Activated naive CD8-positive, alpha-beta T cell treated with anti-CD3 and anti-CD28 coated beads, Interleukin-2, amount 50 U/mL, for 24 hours (primary cell): ENCODE measurements around the gene XPO5.
A peak's percentile ranks its signal among the peaks of the same experiment; 100 is the strongest.

Experiments used
- ATAC-seq: fragments of 150-1000 bp; cut with Tn5 transposase; one replicate; pipeline ENCODE4 v1.10.0; 2021
- DNase-seq: peaks from one replicate; pipeline ENCODE4 v3.0.0; 2021
- H3K27ac Mint-ChIP-seq: one replicate; pipeline ENCODE4 v1.8.0; 2021; ENCODE audit warnings: mild to moderate bottlenecking, mixed read lengths
- H3K27me3 Mint-ChIP-seq: one replicate; pipeline ENCODE4 v1.8.0; 2021; ENCODE audit warnings: mixed read lengths
- H3K36me3 Mint-ChIP-seq: one replicate; pipeline ENCODE4 v1.8.0; 2021; ENCODE audit warnings: low read depth, mixed read lengths
- H3K4me1 Mint-ChIP-seq: one replicate; pipeline ENCODE4 v1.8.0; 2021; ENCODE audit warnings: mixed read lengths
- H3K4me3 Mint-ChIP-seq: one replicate; pipeline ENCODE4 v1.8.0; 2021; ENCODE audit warnings: mild to moderate bottlenecking, moderate library complexity, mixed read lengths
- H3K9me3 Mint-ChIP-seq: one replicate; pipeline ENCODE4 v1.8.0; 2021; ENCODE audit warnings: mixed read lengths

XPO5 gene

GRCh38 chr6:43516697-43517504, 58.9 kb downstream of the XPO5 start, which contains the start of the genes POLR1C and YIPF3:
Gene POLR1C (plus strand): TSS chr6:43517089. CDS start chr6:43517110, 21 bp downstream.
Gene YIPF3 (minus strand): TSS chr6:43516926. CDS start chr6:43516807, 119 bp downstream.
- ATAC-seq (peak; percentile 89), DNase-seq (peak; percentile 97)
- H3K36me3 Mint-ChIP-seq: peaks cover 16% of the 10 kb centered on the region
- H3K27me3 Mint-ChIP-seq: no peaks in the 10 kb centered on the region
- no peak within 1 kb of the TSS for H3K4me3 Mint-ChIP-seq
- H3K9me3 Mint-ChIP-seq: no peaks in the 10 kb centered on the region
- H3K27ac Mint-ChIP-seq: no peak within 1 kb of the TSS
- H3K4me1 Mint-ChIP-seq: peaks cover 28% of the 10 kb centered on the region

GRCh38 chr6:43516367-43516696, 59.5 kb downstream of the XPO5 start:
- Mint-ChIP-seq H3K27me3 (no peaks in the 10 kb centered on the region), H3K4me1 (peaks cover 29% of the 10 kb centered on the region), H3K9me3 (no peaks in the 10 kb centered on the region), H3K4me3 (no peak overlapping the region), H3K36me3 (peaks cover 15% of the 10 kb centered on the region), H3K27ac (no peak overlapping the region)
- ATAC-seq (no peak), DNase-seq (no peak)

GRCh38 chr6:43515808-43516207, 60.0 kb downstream of the XPO5 start:
- peaks cover 29% of the 10 kb centered on the region for H3K4me1 Mint-ChIP-seq
- H3K36me3 Mint-ChIP-seq: peaks cover 16% of the 10 kb centered on the region
- no peak for ATAC-seq
- no peak for DNase-seq
- no peaks in the 10 kb centered on the region for H3K9me3 Mint-ChIP-seq
- no peak overlapping the region for H3K4me3 Mint-ChIP-seq
- H3K27me3 Mint-ChIP-seq: no peaks in the 10 kb centered on the region
- H3K27ac Mint-ChIP-seq: no peak overlapping the region

- Mint-ChIP-seq H3K27ac (no peak overlapping the region), H3K36me3 (peaks cover 17% of the 10 kb centered on the region), H3K4me3 (no peak overlapping the region), H3K27me3 (peaks cover 16% of the 10 kb centered on the region), H3K9me3 (no peaks in the 10 kb centered on the region), H3K4me1 (peaks cover 31% of the 10 kb centered on the region)
- ATAC-seq (no peak), DNase-seq (no peak)
These were observed 63.9 kb downstream of the XPO5 start for GRCh38 chr6:43511824-43512415.

- Mint-ChIP-seq H3K4me1 (peaks cover 25% of the 10 kb centered on the region), H3K27me3 (peaks cover 16% of the 10 kb centered on the region), H3K36me3 (peaks cover 17% of the 10 kb centered on the region), H3K27ac (no peak overlapping the region), H3K9me3 (no peaks in the 10 kb centered on the region), H3K4me3 (peak overlapping the region; percentile 56)
- ATAC-seq (no peak), DNase-seq (no peak)
These were observed 65.0 kb downstream of the XPO5 start for GRCh38 chr6:43510827-43511163.

- H3K9me3 Mint-ChIP-seq: no peaks in the 10 kb centered on the region
- peak; percentile 68 for ATAC-seq
- peak within 1 kb of the TSS; percentile 83 for H3K27ac Mint-ChIP-seq
- peaks cover 16% of the 10 kb centered on the region for H3K36me3 Mint-ChIP-seq
- H3K27me3 Mint-ChIP-seq: peaks cover 16% of the 10 kb centered on the region
- DNase-seq: peak; percentile 85
- peaks cover 19% of the 10 kb centered on the region for H3K4me1 Mint-ChIP-seq
- H3K4me3 Mint-ChIP-seq: peak within 1 kb of the TSS; percentile 85
These were observed 65.6 kb downstream of the XPO5 start, which contains the start of gene LRRC73 for GRCh38 chr6:43509984-43510826. Gene LRRC73 (minus strand): TSS chr6:43510346. CDS start chr6:43509785, 561 bp downstream.

GRCh38 chr6:43509142-43509983, 66.5 kb downstream of the XPO5 start:
- peaks cover 11% of the 10 kb centered on the region for H3K4me1 Mint-ChIP-seq
- peak overlapping the region; percentile 83 for H3K27ac Mint-ChIP-seq
- peaks cover 11% of the 10 kb centered on the region for H3K36me3 Mint-ChIP-seq

GRCh38 chr6:43508481-43509141, 67.2 kb downstream of the XPO5 start:
- no peak overlapping the region for H3K27ac Mint-ChIP-seq
- no peak for DNase-seq
- no peaks in the 10 kb centered on the region for H3K9me3 Mint-ChIP-seq
- no peak for ATAC-seq
- H3K4me3 Mint-ChIP-seq: peak overlapping the region; percentile 85
- peaks cover 16% of the 10 kb centered on the region for H3K27me3 Mint-ChIP-seq
- peaks cover 8% of the 10 kb centered on the region for H3K4me1 Mint-ChIP-seq
- H3K36me3 Mint-ChIP-seq: peaks cover 9% of the 10 kb centered on the region

More at GRCh38 chr6:43509142-43509983, 66.5 kb downstream of the XPO5 start:
- peak overlapping the region; percentile 85 for H3K4me3 Mint-ChIP-seq
- H3K27me3 Mint-ChIP-seq: peaks cover 16% of the 10 kb centered on the region
- no peaks in the 10 kb centered on the region for H3K9me3 Mint-ChIP-seq
- no peak for ATAC-seq
- DNase-seq: no peak

- Mint-ChIP-seq H3K4me3 (no peak overlapping the region), H3K27ac (no peak overlapping the region), H3K36me3 (peaks cover 15% of the 10 kb centered on the region), H3K9me3 (no peaks in the 10 kb centered on the region), H3K4me1 (peaks cover 8% of the 10 kb centered on the region), H3K27me3 (peaks cover 16% of the 10 kb centered on the region)
- DNase-seq (peak; percentile 83), ATAC-seq (peak; percentile 79)
These were observed 69.0 kb downstream of the XPO5 start for GRCh38 chr6:43506667-43507471.

GRCh38 chr6:43506171-43506570, 69.7 kb downstream of the XPO5 start:
- no peaks in the 10 kb centered on the region for H3K9me3 Mint-ChIP-seq
- peaks cover 6% of the 10 kb centered on the region for H3K4me1 Mint-ChIP-seq
- no peak overlapping the region for H3K4me3 Mint-ChIP-seq
- ATAC-seq: no peak
- no peak overlapping the region for H3K27ac Mint-ChIP-seq
- peaks cover 16% of the 10 kb centered on the region for H3K27me3 Mint-ChIP-seq
- peaks cover 17% of the 10 kb centered on the region for H3K36me3 Mint-ChIP-seq
- no peak for DNase-seq

GRCh38 chr6:43505718-43506117, 70.1 kb downstream of the XPO5 start:
- DNase-seq (no peak), ATAC-seq (no peak)
- Mint-ChIP-seq H3K36me3 (peaks cover 16% of the 10 kb centered on the region), H3K9me3 (no peaks in the 10 kb centered on the region), H3K4me3 (no peak overlapping the region), H3K27ac (no peak overlapping the region), H3K27me3 (peaks cover 16% of the 10 kb centered on the region), H3K4me1 (peaks cover 6% of the 10 kb centered on the region)

- Mint-ChIP-seq H3K27me3 (peaks cover 16% of the 10 kb centered on the region), H3K36me3 (peaks cover 17% of the 10 kb centered on the region)
These were observed 70.9 kb downstream of the XPO5 start for GRCh38 chr6:43504756-43505593.

More at GRCh38 chr6:43504756-43505593, 70.9 kb downstream of the XPO5 start:
- Mint-ChIP-seq H3K4me1 (peaks cover 6% of the 10 kb centered on the region), H3K4me3 (no peak overlapping the region), H3K9me3 (no peaks in the 10 kb centered on the region), H3K27ac (no peak overlapping the region)
- ATAC-seq (no peak), DNase-seq (no peak)
